Colonic mucosa (tissue), 4 donors: ENCODE measurements around the gene SIRPG. TPM values are rescaled to one million over a fixed set of nuclear protein-coding genes. Genes with fewer than 3 reads are reported as not detected.

Experiments
- DNase-seq: peaks from one replicate; pipeline ENCODE4 v3.0.0-alpha.2; 2020
- H3K27ac ChIP-seq: fragments of 200-600 bp; one replicate; pipeline ENCODE4 v1.8.0; 2021
- H3K27me3 ChIP-seq: fragments of 200-600 bp; one replicate; pipeline ENCODE4 v1.8.0; 2021
- H3K36me3 ChIP-seq: fragments of 200-600 bp; one replicate; pipeline ENCODE4 v1.8.0; 2021
- H3K4me1 ChIP-seq: fragments of 200-600 bp; one replicate; pipeline ENCODE4 v1.8.0; 2021; ENCODE audit warnings: mild to moderate bottlenecking
- H3K4me3 ChIP-seq: fragments of 200-600 bp; one replicate; pipeline ENCODE4 v1.8.0; 2021
- H3K9ac ChIP-seq, 2 donors: one replicate each; pipeline ENCODE4 v1.7.0; 2013; ENCODE audit warnings: control low read depth in 2 of 2, low read depth in 2 of 2, low read length in 2 of 2
- H3K9me3 ChIP-seq: fragments of 200-600 bp; one replicate; pipeline ENCODE4 v1.8.0; 2021
- CTCF ChIP-seq: fragments of 200-600 bp; IDR thresholded peaks from one replicate; pipeline ENCODE4 v1.8.0; 2022; ENCODE audit warnings: antibody characterized with exemption, mild to moderate bottlenecking
- intact Hi-C: fragments of 100-400 bp; cut with DNase I; formaldehyde crosslinking; loops from one replicate; pipeline ENCODE4 v1.14.1; 2022
- total RNA-seq, 2 donors: library from RNA; stranded (reverse); fragmentation: NEBNext Ultra II Directional in 1 of 2; extraction: Animal tissue kit (Norgen Biotek cat#: 25700) in 1 of 2; gene quantifications; one replicate each; pipeline ENCODE4 v1.2.1, GENCODE V29; 2021
- donor health status: healthy.
- donor health status: DM: no; HTN: no; CAD: no.
- donor health status: DM: no; HTN: no; CAD: no.

SIRPG gene
- total RNA-seq, 2 donors from 2014 or later = 0.61 to 0.69 TPM

GRCh38 chr20:1697592-1697991, 40.0 kb upstream of the SIRPG start:
- TF ChIP-seq CTCF = no peak
- intact Hi-C loops = no loop called here
- Histone ChIP-seq H3K9me3 (no peaks in the 10 kb centered on the region), H3K9ac (no peak overlapping the region), H3K4me3 (no peak overlapping the region), H3K36me3 (no peaks in the 10 kb centered on the region), H3K27ac (no peak overlapping the region), H3K4me1 (no peaks in the 10 kb centered on the region), H3K27me3 (no peaks in the 10 kb centered on the region)
- DNase-seq = no peak

GRCh38 chr20:1696521-1697209, 39.1 kb upstream of the SIRPG start:
- Histone ChIP-seq H3K9me3 (no peaks in the 10 kb centered on the region), H3K27ac (no peak overlapping the region), H3K4me3 (no peak overlapping the region), H3K9ac (no peak overlapping the region), H3K27me3 (no peaks in the 10 kb centered on the region), H3K4me1 (no peaks in the 10 kb centered on the region), H3K36me3 (no peaks in the 10 kb centered on the region)
- intact Hi-C loops = no loop called here
- DNase-seq = no peak
- TF ChIP-seq CTCF = no peak

GRCh38 chr20:1694672-1695071, 37.1 kb upstream of the SIRPG start:
- no peak overlapping the region for H3K9ac ChIP-seq
- H3K9me3 ChIP-seq = no peaks in the 10 kb centered on the region
- H3K27ac ChIP-seq = no peak overlapping the region
- H3K4me3 ChIP-seq = no peak overlapping the region
- H3K27me3 ChIP-seq = no peaks in the 10 kb centered on the region
- no peak for TF ChIP-seq CTCF
- intact Hi-C loops = no loop called here
- H3K36me3 ChIP-seq = no peaks in the 10 kb centered on the region
- no peaks in the 10 kb centered on the region for H3K4me1 ChIP-seq
- DNase-seq = no peak

- intact Hi-C loops = no loop called here
- no peak overlapping the region for H3K9ac ChIP-seq
Observed at GRCh38 chr20:1693427-1693826, 35.8 kb upstream of the SIRPG start.

GRCh38 chr20:1689721-1690120, 32.1 kb upstream of the SIRPG start:
- Histone ChIP-seq H3K9me3 (no peaks in the 10 kb centered on the region), H3K9ac (no peak overlapping the region), H3K4me3 (no peak overlapping the region), H3K27me3 (no peaks in the 10 kb centered on the region), H3K36me3 (no peaks in the 10 kb centered on the region), H3K27ac (no peak overlapping the region), H3K4me1 (no peaks in the 10 kb centered on the region)
- DNase-seq = no peak
- intact Hi-C loops = no loop called here
- TF ChIP-seq CTCF = no peak

More at GRCh38 chr20:1693427-1693826, 35.8 kb upstream of the SIRPG start:
- H3K4me3 ChIP-seq = no peak overlapping the region
- no peak for DNase-seq
- no peaks in the 10 kb centered on the region for H3K9me3 ChIP-seq
- TF ChIP-seq CTCF = no peak
- no peaks in the 10 kb centered on the region for H3K27me3 ChIP-seq
- H3K4me1 ChIP-seq = no peaks in the 10 kb centered on the region
- no peak overlapping the region for H3K27ac ChIP-seq
- no peaks in the 10 kb centered on the region for H3K36me3 ChIP-seq
